ENCODE results near the gene TAF3. TPM values are rescaled to one million over a fixed set of nuclear protein-coding genes. Genes with fewer than 3 reads are reported as not detected.

Gene TAF3
- total RNA-seq, 1 donor from 2014 or later, result 12.4 TPM

DNA sequence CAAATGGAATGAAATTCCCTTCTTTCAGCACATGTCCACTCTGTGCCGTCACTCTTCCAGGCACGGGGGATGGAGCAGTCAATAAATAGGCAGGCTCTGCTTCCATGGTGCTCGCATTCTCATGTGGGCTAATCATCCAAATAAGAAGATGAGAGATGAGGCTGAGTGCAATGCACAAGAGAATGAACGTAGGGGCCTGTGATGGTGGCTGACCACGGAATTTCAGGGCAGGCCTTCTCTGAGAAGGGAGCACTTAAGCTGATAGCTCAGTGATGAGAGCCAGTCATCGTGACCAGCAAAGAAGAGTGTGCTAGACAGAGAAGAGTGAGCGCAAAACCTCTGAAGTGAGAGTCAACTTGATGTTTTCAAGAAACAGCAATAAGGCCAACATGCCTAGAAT is 47.9 kb downstream of the TAF3 start:
- no peak for DNase-seq (ENCODE audit: low spot score)
- intact Hi-C loops (cut with DNase I), result no loop called here

DNA sequence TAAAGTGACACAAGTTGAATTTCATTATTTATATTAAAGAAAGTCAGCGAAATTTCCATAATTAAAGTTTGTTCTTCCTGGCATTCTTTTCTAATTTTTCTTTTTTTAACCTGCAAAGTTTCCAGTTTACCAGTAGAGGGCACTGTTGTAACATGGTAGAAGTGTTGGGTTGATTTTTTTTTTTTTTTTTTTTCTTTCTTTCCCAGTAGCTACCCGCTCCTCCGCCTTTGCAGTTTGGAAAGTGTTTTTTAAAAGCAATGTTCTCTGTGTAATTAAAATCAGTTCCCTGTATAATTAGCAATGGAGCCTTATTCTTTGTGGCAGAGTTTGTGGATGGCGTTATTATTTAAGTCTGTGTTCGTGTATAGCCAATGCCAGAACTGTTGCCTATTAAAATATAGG is 53.7 kb downstream of the TAF3 start:
- intact Hi-C loops (cut with DNase I), result loop anchor here (2.0 kb wide), 1 partner anchor 1337 kb away; no protein-coding TSS in a partner anchor
- DNase-seq (ENCODE audit: low spot score), result no peak

DNA sequence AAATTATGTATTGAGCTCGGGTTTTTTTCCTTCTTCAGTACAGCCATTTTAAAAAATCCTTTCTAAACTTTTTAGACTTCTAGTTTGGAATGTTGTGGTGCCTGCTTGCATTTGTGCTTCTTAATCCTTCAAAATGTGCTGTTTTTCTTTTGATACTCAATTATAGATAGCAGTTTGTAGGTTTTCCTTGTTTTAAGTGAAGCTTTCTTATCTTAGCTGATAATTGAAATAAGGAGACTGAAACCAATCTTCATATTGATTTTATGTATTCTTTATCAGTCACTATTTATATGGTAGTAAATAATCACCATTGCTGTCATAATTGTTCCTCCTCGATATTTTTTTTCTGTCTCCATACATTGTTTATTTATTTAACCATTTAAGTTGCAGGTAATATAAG is 56.6 kb downstream of the TAF3 start:
- DNase-seq (ENCODE audit: low spot score), result no peak
- intact Hi-C loops (cut with DNase I), result no loop called here

DNA sequence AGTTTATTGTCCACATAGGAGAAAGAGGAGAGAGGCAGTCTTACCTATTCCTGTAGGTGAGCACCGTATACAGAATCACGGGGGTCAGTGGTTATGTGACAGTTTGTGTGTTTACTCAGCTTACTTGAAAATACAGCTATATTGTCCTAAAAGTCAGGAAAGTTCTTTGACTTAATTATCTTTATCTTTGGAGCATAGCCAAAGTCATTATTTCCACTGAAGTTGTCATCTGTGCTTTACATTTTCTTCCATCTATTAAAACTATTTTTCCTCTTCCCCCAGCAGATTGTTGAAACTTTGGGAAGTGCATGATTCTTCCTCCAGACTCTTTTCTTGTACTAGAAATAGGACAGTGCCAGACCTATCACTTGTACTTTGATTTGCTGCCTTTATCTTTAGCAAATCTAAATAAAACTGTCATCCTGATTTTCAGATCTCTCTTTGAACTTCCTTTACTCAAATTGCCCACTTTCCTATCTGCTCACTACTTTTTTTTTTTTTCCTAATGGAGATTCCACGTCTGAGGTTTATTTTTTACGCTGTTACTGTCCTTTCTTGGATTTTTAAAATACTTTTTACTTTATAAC is 58.3 kb downstream of the TAF3 start:
- DNase-seq (ENCODE audit: low spot score), result no peak
- intact Hi-C loops (cut with DNase I), result no loop called here

DNA sequence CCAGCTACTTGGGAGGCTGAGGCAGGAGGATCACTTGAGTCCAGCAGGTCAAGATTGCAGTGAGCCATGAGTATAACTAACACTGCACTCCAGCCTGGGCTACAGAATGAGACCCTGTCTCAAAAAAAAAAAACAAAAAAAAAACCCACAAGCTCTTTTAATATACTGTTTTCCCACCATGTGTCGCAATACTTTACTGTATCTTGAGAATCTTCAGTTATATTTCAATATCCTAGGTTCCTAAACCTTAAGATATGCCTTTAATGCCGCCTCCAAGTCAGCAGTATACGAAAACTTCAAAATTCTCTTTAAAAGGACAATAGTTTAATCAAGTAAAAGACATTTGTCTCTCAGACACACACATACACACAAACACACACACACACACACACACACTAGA is 62.8 kb downstream of the TAF3 start:
- intact Hi-C loops (cut with DNase I), result no loop called here
- no peak for DNase-seq (ENCODE audit: low spot score)

DNA sequence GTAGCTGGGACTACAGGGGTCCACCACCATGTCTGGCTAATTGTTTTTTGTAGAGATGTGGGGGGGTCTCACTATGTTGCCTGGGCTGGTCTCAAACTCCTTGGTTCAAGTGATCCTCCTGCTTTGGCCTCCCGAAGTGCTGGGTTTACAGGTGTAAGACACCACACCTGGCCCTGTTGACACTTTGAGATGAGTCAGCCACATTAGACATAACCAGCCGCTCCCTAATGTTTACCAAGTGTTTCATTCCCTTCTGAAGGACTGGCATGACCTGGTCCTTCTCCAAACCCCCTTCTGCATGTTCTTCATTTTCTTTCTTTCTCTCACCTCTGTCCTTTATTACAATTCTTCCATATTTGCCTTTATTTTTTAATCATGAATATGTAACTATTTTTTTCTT is 67.8 kb downstream of the TAF3 start:
- intact Hi-C loops (cut with DNase I), result no loop called here
- DNase-seq (ENCODE audit: low spot score), result no peak

DNA sequence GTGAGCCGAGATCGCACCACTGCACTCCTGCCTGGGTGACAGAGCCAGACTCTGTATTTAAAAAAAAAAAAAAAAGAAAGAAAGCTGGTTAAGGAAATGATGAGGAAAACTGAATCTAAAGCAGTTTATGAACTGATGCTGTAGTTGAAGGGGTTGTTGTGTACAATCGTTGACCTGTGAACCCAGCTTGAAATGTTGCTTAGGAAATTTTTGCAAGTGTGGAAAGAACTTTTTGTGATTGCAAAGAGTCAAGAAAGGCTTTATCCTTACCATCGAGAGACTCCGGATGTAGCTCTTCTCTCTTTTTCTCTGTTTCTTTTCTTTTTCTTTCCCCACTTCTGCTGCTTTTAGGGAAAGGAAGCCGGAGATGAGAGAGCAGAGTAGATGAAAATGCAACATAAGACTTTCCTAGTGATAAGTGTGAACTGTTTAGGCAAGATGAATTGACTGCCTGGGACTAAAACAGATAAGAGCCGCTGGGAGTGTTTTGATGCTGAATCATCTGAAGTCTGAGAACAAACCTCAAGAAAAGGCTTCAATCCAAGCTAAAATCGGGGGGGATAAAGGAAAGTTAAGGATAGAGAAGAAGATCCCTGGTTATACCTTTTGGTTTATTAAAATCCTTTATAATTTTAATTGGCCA is 69.0 kb downstream of the TAF3 start:
- no peak for DNase-seq (ENCODE audit: low spot score)
- intact Hi-C loops (cut with DNase I), result no loop called here

DNA sequence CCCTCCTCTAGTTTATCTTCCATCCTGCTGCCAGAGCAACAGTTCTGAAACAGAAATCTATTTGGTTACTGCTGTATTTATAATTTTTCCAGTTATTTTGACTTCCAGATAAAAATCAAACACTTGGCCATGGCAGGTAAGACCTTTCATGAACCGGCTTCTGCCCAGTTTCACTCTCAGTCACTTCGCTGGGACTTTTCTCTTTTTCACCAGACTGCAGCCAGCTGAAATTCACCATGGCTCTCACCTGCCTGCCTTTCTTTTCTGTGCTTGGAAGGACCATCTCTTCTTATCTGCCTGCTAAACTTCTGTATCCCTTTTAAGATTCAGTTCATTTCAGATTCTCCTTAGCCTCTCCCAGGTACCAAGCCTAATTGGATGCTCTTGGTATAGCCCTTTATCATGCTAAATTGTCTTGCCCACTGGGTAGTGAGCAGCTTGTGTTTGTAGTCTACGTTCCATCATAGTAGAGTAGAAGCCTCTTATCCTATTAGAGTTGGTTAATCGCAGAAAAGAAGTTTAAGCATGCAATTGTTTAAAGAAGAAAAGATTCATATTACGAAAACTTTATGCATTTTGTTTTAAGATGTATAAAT is 71.7 kb downstream of the TAF3 start:
- no peak for DNase-seq (ENCODE audit: low spot score)
- intact Hi-C loops (cut with DNase I), result no loop called here

DNA sequence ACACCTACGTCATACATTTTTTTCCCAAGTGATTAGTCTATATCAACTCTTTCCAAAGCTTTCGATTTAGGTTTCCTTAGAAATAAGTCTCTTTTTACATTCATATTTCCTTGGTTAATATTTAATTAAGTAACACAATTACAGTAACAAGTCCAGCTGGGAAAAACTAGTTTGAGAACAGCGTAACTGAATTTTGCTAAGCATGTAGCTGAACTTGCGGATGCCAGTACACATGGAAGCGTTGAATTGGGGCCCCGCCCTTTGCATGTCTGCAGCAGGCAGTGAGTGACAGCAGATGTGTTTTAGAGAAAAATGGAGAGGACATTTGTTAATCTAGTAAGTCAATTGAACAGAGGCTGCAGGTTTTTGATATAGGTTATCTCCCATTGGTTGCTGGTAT is 72.5 kb downstream of the TAF3 start:
- intact Hi-C loops (cut with DNase I), result no loop called here
- DNase-seq (ENCODE audit: low spot score), result no peak

DNA sequence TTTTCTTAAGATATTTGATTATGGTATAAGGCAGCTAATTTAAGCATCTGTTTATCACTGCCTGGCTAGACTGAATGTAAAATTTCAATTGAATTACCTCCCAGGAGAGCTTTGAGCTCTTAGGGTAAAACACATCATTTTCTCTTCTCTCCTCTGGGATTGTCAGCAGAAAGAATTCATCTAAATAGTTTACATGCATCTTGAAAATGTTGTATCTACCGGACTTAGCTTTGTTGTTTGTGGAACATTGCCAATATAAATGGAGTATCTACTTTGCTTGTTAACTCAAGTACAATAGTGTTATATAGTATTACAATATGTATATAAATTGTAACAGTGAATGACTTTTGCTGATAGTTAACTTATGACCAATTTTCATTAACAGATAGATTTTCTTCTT is 73.3 kb downstream of the TAF3 start:
- DNase-seq (ENCODE audit: low spot score), result no peak
- intact Hi-C loops (cut with DNase I), result no loop called here

DNA sequence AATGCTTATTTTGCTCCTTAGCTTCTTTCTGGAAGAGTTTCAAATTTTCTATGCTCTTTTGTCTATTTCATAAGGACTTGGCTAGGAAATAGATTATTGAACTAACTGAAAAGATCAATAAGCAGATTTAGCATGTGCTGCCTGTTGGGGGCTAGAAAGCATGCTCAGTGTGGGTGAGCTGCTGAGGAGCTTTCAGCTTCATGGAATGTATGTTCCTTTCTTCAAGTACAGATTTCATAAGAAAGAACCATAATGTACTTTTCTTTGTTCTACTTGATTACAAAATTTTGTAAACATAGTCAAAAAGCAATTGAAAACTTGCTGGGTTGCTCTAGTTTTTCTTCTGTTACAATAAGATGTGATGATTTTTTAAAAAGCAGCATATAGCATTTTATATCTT is 73.8 kb downstream of the TAF3 start:
- intact Hi-C loops (cut with DNase I), result no loop called here
- no peak for DNase-seq (ENCODE audit: low spot score)

DNA sequence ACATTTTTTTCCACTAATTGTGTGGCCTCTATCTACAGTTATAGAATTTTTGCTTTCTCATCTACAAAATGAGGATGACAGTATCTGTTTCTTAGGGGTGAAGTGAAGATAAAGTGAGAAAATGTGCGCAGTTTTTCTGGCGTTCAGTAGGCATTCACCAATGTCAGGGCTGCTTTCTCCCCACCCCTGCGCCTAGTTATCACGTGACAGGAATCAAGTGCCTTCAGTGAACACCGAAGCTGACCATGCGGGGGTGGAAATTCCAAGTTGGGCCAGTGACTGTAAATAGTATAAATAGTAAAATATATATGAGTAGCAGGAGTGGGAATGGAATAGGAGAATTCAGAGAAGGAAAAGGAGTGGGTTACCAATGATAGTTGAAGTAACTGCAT is 77.4 kb downstream of the TAF3 start:
- DNase-seq (ENCODE audit: low spot score), result no peak
- intact Hi-C loops (cut with DNase I), result no loop called here

DNA sequence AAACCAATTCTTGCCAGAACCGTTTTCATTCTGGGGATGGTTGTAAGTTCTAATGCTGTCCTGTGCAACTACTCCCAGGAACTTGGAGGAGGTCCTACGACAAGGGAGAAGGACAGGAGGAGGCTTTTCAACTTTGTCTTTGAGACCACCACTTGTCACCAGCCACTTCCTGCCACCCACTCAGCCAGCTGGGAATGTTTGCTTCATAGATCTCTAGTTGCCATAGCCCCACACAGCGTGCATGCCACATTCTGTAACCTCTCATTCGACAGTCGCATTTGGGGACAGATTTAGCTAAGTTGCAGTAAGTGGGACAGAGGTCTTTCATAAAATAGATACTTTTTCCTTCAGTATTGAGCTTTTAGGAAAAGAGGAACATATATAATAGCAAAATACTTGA is 78.0 kb downstream of the TAF3 start:
- intact Hi-C loops (cut with DNase I), result no loop called here
- no peak for DNase-seq (ENCODE audit: low spot score)

DNA sequence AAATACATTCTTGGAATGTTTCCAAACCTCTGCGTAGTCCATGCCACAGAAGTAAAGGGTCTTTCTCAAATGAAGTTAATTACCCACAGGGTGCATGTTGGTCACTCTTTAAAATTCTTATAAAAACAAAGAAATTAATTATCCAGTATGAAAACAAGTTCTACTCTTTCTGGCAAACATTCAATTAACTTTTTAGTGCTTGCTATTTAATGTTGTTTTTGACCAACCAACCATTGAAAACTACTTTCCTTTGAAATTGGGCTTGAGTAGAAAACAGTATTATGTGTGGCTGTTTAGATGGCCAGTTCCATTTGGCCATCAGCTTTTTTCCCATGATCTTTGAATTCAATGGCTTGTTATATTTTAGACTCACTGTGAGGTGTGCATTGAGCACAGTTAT is 83.0 kb downstream of the TAF3 start:
- DNase-seq (ENCODE audit: low spot score), result no peak
- intact Hi-C loops (cut with DNase I), result no loop called here

DNA sequence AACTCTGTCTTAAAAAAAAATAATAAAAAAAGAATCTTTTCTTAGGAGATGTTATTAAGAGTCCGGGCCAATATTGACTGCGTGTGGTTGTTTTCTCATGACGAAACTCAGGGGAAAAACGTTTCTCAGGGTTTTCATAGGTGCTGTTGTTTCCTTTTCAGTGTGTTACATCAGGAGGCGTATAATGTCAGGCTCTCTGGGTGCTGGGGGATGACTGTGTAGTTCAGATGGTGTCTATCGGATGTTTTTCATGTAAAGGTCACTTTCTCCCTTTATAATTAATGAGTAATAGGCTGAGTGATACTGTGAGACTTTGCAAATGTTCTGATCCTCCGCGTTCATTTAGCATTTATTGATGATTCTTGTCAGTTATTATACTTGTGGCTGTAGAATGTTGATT is 84.1 kb downstream of the TAF3 start:
- intact Hi-C loops (cut with DNase I), result no loop called here

DNA sequence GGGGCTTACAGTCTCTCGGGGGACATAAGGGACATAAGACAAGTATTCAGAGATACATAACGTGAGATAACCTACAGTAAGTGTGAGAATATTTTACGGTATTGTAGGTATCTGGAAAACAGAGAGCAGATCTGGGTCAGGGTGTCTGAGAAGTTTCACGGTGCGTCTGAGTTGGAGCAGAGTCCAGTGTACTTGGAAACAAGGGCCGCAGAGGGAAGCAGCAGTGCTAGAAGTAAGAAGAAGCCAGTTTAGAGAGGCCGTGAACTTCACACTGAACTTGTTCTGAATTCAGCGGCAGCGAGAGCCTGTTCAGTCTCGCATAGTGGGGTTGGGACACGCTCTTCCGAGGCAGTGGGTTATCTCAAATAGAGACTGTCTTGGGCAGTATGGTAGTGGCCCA is 85.5 kb downstream of the TAF3 start:
- intact Hi-C loops (cut with DNase I), result no loop called here
- no peak for DNase-seq (ENCODE audit: low spot score)

More for the DNA sequence above, 84.1 kb downstream of the TAF3 start:
- no peak for DNase-seq (ENCODE audit: low spot score)

DNA sequence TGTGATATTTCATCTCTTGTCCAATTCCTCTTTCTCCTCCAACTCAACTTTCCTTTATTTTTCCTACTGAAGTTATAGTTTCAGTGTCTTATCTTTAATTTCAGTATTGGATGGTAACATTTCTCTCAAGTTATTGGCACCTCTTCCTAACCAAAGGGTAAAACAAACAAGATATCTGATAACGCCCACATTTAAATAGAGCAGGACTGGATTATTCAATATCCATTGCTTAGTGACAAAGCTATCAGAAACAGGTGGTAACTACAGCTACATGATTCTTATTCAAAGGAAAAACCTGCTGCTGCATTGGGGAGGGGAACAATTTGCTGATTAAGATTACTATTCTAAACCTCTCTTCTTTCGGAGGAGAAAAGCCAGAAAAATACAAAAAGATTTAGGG is 87.8 kb downstream of the TAF3 start:
- DNase-seq (ENCODE audit: low spot score), result no peak
- intact Hi-C loops (cut with DNase I), result no loop called here

DNA sequence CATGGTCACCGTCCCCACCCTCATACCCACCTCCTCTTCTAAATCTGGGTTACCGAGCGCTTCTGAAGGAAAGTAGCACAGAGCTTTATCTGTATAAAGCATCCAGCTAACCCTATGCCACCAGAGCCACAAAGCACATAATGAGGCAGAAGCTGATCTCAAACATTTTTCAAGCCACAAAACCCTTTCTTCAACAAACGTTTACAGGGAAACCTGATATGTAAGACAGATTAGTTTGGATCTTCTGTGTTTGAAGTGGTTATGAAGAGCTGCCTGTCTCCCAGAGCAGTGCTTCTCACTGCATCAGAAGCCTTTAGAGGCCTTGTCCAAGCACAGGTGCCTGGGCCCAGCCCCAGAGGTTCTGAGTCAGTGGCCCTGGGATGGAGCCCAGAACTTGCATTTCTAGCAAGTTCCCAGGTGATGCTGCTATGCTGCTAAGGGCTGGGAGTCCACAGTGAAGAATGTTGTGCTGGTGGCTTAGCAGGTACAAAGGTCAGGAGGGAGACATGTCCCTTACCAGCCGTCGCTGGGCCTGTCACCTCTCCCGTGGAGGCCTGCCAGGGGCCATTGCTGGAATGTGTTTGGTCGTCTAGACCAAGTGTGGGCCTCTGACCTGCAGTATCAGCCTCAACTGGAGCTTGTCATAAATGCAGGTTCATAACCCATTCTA is 90.4 kb downstream of the TAF3 start:
- intact Hi-C loops (cut with DNase I), result no loop called here
- no peak for DNase-seq (ENCODE audit: low spot score)

DNA sequence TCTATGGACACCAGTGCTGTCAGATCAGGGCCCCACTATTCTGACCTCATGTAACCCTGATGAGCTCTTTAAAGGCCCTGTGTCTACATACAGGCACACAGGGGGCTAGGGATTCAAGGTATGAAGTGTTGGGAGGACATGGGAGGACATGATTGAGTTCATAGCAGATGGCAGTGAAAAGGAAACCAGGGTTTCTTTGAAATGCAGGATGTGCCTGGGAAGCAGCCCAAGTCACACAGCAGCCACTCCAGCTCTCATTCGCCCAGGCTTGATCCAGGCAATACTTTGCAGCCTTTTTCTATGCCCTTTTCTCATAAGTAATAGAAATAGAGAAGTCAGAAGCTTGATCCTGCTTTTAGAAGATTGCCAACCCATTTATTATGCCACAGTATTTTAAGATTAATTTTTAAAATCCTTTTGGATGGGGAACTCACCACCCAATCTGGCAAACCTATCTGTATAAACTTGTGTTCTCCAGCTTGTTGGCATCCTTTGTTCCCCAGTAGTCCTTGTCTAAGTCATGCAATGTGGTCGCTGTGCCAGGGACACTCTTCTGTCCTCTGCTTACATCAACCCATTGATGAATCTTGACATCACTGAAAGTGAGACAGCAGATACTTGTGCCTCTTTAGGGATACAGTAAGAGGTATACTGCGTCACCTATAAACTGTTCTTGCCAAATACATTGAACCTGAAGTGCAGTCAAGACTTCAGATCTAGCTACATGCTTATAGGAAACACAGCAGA is 95.0 kb downstream of the TAF3 start:
- intact Hi-C loops (cut with DNase I), result no loop called here
- no peak for DNase-seq (ENCODE audit: low spot score)

DNA sequence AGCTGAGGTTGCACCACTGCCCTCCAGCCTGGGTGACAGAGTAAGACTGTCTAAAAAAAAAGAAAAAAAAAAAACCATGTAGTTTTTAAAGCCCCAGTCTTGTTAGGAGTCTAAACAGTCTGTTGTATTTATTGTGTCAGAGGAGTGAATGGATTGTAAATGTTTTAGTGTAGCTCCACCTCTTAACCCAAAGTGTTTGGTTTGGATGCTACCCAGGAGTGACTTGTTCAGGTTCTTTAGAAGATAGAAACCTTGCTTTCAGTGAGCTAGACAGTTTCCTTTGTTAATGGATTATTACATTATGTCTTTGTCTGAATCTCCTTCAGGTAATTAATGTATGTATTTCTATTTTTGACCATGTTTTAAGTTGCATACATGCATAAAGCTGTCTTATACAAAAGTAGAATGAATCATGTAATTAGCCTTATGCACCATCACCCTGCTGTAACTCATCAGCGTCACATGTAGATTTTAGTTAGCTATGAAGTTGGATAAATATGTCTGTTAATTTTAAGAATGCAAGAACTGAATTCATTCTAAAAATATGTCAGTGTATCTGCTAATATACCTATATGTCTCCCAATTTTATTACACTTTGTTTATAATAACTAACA is 97.7 kb downstream of the TAF3 start:
- intact Hi-C loops (cut with DNase I), result no loop called here
- DNase-seq (ENCODE audit: low spot score), result no peak

Data from cardiac septum (tissue), 1 donor.